Measurements from ENCODE around the gene ADRA2B.
"Not testable (repeated sequence)": the region's sequence is repeated elsewhere in the genome, so short reads cannot be mapped to it uniquely, and the experiment has no call there.

The ADRA2B gene

GRCh38 chr2:96069878-96070277 lies 46.5 kb downstream of the ADRA2B start:
- not testable (repeated sequence) for DNase-seq (ENCODE audit: low spot score)

GRCh38 chr2:96067902-96068581 lies 48.3 kb downstream of the ADRA2B start:
- DNase-seq (ENCODE audit: low spot score): not testable (repeated sequence)

GRCh38 chr2:96067098-96067660 lies 49.2 kb downstream of the ADRA2B start:
- not testable (repeated sequence) for DNase-seq (ENCODE audit: low spot score)

DNA sequence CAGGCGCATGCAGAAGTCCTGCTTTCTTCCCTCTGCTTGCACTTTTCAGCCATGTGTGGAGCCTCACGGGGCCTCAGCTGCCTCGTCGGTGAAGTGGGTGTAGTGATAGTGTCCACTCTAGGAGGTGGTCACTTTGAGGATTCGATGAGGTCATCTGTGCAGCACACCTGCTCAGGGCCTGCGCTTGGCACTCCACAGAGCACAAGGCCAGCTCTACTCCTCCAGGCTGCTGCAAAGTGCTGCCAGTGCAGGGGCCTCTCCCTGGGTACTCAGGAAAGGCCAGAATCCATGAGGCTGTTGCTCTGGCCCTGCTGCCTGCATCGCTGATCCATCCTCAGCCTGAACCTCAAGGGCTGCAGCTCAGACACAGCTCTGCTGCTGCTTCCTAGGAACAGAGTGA lies 49.9 kb downstream of the ADRA2B start:
- not testable (repeated sequence) for DNase-seq (ENCODE audit: low spot score)

- not testable (repeated sequence) for DNase-seq (ENCODE audit: low spot score)
These were observed 50.4 kb downstream of the ADRA2B start for GRCh38 chr2:96065954-96066353.

- DNase-seq (ENCODE audit: low spot score): no peak
These were observed 50.9 kb downstream of the ADRA2B start for GRCh38 chr2:96065381-96065930.

DNA sequence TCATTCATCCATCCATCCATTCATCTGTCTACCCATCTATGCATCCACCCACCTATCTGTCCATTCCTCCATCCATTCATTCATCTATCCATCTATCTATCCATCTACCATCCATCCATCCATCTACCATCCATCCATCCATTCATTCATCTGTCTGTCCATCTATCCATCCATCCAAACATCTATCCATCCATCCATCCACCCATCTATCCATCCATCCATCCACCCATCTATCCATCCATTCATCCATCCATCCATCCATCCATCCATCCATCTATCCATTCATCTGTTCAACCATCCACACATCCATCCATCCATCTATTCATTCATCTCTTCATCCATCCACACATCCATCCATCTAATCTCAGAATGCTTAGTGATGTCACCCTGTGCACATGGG lies 51.6 kb downstream of the ADRA2B start:
- not testable (repeated sequence) for DNase-seq (ENCODE audit: low spot score)

GRCh38 chr2:96064047-96064675 lies 52.2 kb downstream of the ADRA2B start:
- not testable (repeated sequence) for DNase-seq (ENCODE audit: low spot score)

- DNase-seq (ENCODE audit: low spot score): peak; percentile 68
These were observed 53.1 kb downstream of the ADRA2B start for GRCh38 chr2:96063116-96063899.

All from kidney tubule cell (primary cell).